EH (cell line): ENCODE results near the gene ZSWIM8.
"Not testable (repeated sequence)": the region's sequence is repeated elsewhere in the genome, so short reads cannot be mapped to it uniquely, and the experiment has no call there.

Source experiments
- DNase-seq: peaks from one replicate; pipeline ENCODE4 v3.0.0-alpha.2; 2015; ENCODE audit warnings: low read depth

The ZSWIM8 gene

DNA sequence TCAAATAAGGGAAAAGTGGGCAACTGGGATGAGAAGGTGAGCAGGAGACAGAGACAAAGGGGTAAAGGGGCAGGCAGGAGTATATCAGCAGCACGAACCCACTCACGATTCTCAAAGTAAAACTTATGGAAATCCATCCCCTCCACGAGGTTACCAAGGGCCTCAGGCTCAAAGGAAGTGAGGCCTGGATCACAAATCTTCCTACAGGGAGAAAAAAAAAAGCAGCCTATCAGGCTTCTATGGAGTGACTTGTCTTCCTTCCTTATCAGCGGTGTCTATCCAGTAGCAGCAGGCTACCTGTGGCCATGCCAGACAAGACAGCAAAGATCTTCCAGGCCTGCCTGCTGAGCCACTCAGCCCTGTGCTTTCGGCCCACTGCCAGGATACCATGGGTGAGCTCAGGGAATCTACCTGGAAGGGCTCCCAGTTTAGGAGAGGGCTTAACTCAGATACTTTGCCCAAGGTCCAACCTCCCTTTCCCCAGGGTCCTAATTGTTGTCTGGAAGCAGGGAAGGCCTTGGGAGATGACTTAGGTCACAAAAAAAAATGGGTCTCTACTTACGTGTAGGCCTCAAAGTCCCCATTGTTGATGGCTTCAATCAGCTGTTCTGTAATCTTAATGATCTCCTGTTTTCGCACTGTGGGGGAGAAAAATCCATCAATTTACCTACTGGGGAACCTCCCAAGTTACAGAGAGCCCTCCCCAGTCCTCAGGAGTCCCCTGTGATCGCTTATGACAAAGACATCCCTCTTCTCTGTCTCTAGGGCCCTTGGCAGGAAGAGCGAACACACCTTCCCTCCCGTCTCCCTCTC is 31.7 kb downstream of the ZSWIM8 start:
- DNase-seq: no peak

DNA sequence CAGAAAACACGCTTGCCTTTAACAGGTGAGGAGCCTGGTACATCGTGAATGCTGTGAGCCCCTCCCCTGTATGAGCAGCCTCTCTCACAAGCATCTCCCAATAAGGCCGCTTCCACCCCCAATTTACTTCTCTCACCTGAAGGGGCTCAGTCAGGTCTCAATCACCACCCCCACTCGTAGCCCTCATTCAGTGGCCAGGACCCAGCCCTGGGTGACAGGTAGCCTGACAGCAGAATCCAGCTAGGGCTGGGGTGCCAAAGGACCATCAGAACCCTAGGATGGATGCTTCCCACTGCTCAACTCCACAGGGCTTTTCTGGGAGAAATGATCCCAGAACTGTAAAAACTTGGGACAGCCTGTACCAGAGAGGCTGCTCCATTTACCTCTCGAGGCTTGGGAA is 32.4 kb downstream of the ZSWIM8 start:
- no peak for DNase-seq

GRCh38 chr10:73818402-73818801 is 33.0 kb downstream of the ZSWIM8 start:
- no peak for DNase-seq

DNA sequence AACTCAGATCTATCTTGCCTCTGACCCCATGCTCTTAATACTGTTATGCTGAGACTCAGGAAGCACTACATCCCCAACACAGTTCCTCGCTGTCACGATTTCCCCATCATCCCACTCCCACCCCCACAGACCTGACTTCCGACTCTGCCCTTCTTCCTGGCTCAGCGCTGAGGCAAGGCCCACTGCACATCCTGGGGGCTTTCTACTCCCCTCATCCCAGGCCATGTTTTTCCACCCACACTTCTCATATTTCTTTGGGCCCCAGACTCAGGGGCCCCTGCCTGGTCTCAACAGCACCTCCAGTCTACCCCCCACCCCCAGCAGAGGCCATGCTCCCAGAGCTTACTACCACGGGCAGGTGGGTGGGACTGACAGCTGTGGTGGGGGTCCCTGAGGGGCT is 33.7 kb downstream of the ZSWIM8 start:
- no peak for DNase-seq

- no peak for DNase-seq
Observed at GRCh38 chr10:73819513-73820093, 34.2 kb downstream of the ZSWIM8 start.

DNA sequence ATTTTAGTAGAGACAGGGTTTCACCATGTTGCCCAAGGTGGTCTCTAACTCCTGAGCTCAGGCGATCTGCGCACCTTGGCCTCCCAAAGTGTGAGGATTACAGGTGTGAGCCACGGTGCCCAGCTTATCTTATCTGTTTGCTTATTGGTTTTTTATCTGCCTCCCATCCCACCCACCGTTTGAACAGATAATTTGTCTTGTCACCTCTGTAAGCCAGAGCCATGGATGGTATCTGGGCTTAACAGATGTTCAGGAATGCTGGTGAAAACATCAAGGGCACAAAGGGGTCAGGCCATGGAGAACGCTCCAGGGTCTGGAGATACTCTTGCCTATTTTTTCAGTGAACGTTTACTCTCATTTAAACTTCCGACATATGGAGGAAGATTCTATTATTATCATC is 38.0 kb downstream of the ZSWIM8 start:
- DNase-seq: no peak

GRCh38 chr10:73824146-73824725 is 38.8 kb downstream of the ZSWIM8 start:
- no peak for DNase-seq

- DNase-seq: peak; percentile 69
Observed at GRCh38 chr10:73827346-73828089, 42.1 kb downstream of the ZSWIM8 start.

- no peak for DNase-seq
Observed at GRCh38 chr10:73828161-73828560, 42.8 kb downstream of the ZSWIM8 start.

DNA sequence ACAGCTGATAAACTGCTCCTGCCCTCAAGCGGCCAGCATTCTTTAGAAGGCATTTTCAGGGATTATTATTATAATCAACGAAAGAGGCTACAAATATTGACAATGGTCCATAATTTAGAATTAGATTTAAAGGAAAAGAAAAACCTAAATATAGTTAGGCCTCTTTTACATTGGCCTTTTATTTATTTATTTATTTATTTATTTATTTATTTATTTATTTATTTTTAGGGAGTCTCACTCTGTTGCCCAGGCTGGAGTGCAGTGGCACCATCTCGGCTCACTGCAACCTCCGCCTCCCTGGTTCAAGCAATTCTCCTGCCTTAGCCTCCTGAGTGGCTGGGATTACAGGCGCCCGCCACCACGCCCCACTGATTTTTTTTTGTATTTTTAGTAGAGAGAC is 43.7 kb downstream of the ZSWIM8 start:
- DNase-seq: not testable (repeated sequence)

DNA sequence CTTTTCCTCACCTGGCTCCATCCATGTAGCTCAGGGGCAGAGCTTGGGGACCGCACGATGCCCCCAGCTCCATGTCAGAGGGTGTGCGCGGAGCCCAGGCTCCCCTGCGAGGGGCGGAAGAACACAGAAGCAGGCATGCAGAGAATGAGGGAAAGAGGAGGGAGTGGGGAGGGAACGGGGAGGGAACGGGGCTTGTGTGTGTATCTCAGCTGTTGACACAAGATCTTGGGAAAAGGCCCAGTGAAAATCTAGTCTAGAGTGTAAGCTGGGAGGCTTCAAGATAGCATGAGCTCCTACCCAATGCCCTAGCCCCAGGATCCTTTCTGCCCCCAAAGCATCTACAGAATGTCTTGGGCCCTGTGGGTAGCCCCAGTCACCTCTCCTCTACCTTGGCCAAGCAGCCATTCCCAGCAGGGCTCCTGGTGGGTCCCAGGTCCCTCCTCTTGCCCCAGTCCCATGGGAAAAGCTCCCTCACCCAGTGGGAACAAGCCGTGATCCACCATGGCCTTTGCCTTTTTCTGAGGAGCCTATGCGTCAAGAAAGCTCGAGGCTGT is 51.1 kb downstream of the ZSWIM8 start:
- DNase-seq: no peak

GRCh38 chr10:73837072-73837471 is 51.7 kb downstream of the ZSWIM8 start:
- peak; percentile 64 for DNase-seq

GRCh38 chr10:73838008-73838567 is 52.7 kb downstream of the ZSWIM8 start:
- DNase-seq: no peak

GRCh38 chr10:73838827-73839226 is 53.4 kb downstream of the ZSWIM8 start:
- peak; percentile 14 for DNase-seq

DNA sequence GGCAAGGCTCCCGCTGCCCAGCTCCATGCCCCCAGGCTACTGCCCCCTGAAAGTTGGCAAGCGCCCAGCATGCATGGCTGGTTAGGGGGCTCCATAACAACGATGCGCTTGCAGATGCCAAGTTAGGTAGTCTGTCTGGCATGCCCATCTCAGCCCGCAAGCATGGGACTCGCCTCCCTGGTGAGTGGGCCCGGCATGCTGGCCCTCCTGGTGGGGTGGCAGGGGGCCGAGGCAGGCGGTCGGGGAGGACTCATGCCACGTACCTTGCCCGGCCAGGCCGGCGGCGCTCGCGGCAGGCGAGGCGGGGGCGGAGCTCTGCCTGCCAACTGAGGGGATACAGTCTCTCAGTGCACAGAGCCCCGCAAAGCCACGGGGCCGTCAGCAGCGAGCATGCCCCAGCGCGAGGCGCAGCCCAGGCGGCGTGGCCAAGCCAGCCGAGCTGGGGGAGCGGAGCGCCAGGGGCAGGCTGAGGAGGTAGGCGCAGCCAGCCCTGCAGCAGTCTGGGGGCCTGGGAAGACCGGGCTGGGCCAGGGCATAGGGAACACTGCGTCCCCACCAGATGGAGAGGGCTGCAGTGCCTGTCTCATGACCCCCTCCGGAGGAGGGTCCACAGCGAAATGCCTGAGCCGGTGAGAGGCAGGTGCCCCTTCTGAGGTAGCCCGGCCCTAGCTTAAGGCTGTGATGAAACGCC is 54.0 kb downstream of the ZSWIM8 start:
- no peak for DNase-seq

DNA sequence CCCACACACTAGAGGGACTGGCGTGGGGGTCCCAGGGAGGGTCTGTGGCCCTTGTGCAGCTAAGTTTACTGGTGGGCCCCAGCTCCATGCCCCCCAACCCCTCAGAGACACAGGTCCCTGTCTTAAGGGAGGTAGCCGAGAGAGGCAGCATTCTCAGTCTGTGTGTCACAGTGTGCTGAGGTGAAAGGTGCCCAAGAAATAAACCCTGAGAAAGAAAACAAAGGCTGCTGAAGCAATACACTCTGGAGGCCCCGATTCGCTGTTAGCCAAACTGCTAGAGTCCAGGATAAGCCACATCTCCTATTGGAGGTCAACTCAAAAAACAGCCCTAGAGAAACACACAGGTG is 54.6 kb downstream of the ZSWIM8 start:
- DNase-seq: no peak

DNA sequence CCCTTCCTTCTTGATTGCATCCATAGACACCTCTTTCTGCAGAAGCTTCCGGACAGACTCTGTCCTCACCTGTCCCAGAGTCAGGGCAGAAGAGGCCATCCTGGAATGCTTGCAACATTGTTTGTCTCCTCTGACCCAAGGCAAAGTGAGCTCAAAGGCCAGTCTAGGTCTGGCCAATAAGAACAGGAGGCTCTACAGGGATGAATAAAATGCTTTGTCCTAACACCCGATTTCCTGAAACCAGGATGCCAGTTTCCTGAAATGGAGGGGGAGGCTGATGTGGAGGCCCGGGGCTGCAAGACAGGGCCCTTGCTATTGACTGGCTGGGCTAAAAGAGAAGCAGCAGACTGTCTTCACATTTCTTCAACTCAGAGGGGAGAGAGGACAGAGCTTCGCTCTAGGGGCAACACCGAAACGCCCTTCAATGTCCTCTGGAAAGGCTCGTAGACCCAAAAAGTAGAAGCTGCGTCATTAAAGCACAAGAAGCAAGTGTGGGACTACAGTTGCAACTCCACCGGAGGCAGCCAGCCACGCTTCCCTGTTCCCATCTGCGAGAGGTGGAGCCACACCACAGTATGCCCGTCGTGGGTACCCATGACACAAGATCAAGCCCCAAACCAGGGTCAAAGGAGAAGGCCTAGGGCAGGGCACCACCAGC is 55.1 kb downstream of the ZSWIM8 start:
- no peak for DNase-seq

DNA sequence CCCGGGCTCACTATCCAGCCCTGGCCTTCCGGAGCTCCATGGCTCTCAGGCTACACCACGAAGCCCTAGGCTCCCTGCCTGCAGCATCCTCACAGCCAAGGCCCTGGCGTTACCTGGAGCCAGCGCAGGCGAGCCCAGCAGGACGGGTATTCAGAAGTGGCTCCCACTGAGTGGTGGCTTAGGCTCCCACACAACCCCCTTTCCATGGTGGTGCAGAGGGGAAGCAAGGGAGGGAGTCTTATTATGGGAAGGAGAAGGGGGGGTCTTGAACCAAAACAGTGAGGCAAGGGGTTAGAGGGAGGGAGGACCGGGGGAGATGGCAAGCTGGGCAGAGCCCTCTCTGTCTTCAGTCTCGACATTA is 55.6 kb downstream of the ZSWIM8 start:
- DNase-seq: no peak

GRCh38 chr10:73841526-73842285 is 56.3 kb downstream of the ZSWIM8 start:
- peak; percentile 45 for DNase-seq

DNA sequence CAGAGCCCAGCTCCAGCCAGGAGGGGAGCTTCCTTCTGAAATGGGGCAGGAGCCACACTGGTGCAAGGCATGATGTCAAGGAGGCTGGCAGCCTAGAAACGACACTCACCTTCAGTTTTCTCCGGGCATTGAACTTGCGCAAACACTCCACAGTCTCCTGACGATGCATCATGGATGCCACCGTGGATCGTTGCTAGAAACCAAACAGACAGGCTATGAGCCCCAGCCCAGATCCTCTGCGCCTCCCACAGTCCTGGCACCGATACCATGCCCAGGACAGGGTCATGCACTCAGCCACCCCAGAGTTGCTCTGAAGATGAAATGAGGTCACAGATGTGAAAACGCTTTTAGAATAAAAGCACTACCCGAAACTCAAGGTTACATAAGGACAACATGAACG is 56.9 kb downstream of the ZSWIM8 start:
- DNase-seq: no peak
